Stimulated activated CD8-positive, alpha-beta memory T cell treated with anti-CD3 and anti-CD28 coated beads, Interleukin-15, amount 100 ng/mL, for 48 hours (primary cell): ENCODE results near the gene ATP11A.

Source experiments
- DNase-seq, 2 donors: peaks; one replicate each; pipeline ENCODE4 v3.0.0-alpha.2; 2020; ENCODE audit warnings: low read depth in 2 of 2

ATP11A gene

GRCh38 chr13:112892426-112893206 lies 202.8 kb downstream of the ATP11A start:
- no peak for DNase-seq

- DNase-seq: no peak
Observed at GRCh38 chr13:112893207-112893569, 203.3 kb downstream of the ATP11A start.

GRCh38 chr13:112893570-112894422 lies 204.0 kb downstream of the ATP11A start:
- DNase-seq: no peak

- DNase-seq: no peak
Observed at GRCh38 chr13:112894423-112894672, 204.5 kb downstream of the ATP11A start.

GRCh38 chr13:112894673-112895481 lies 205.0 kb downstream of the ATP11A start:
- no peak for DNase-seq

- DNase-seq: no peak
Observed at GRCh38 chr13:112895521-112896465, 206.0 kb downstream of the ATP11A start.

- DNase-seq: no peak
Observed at GRCh38 chr13:112896736-112897602, 207.1 kb downstream of the ATP11A start.

GRCh38 chr13:112897603-112897955 lies 207.7 kb downstream of the ATP11A start:
- DNase-seq: no peak

- no peak for DNase-seq
Observed at GRCh38 chr13:112897956-112898620, 208.2 kb downstream of the ATP11A start.

- DNase-seq: no peak
Observed at GRCh38 chr13:112898621-112899280, 208.9 kb downstream of the ATP11A start.

- DNase-seq: no peak
Observed at GRCh38 chr13:112899281-112900225, 209.7 kb downstream of the ATP11A start.

GRCh38 chr13:112900226-112900600 lies 210.4 kb downstream of the ATP11A start:
- DNase-seq: no peak

- DNase-seq: no peak
Observed at GRCh38 chr13:112900691-112901091, 210.9 kb downstream of the ATP11A start.

- no peak for DNase-seq
Observed at GRCh38 chr13:112902101-112902651, 212.3 kb downstream of the ATP11A start.

GRCh38 chr13:112902669-112903068 lies 212.8 kb downstream of the ATP11A start:
- DNase-seq: no peak

GRCh38 chr13:112903071-112903577 lies 213.3 kb downstream of the ATP11A start:
- no peak for DNase-seq

GRCh38 chr13:112903606-112904195 lies 213.9 kb downstream of the ATP11A start:
- DNase-seq: no peak
